IMR-90 (cell line): ENCODE results near the gene TNFRSF13B.

Source experiments
- BHLHE40 ChIP-seq: fragments of 150-350 bp; IDR thresholded peaks from 2 replicates; pipeline ENCODE4 v1.6.1; 2016; ENCODE audit warnings: mild to moderate bottlenecking, low read depth, low read length
- CTCF ChIP-seq: conservative IDR thresholded peaks from 2 replicates; pipeline ENCODE4 v1.5.1; 2012; ENCODE audit warnings: mild to moderate bottlenecking, low read depth, low read length, improper control_type of control experiment
- ELK1 ChIP-seq: fragments of 150-350 bp; IDR thresholded peaks from 2 replicates; pipeline ENCODE4 v1.6.1; 2016; ENCODE audit warnings: low read depth, mild to moderate bottlenecking, low read length, moderate library complexity, borderline replicate concordance
- MAFK ChIP-seq: IDR thresholded peaks from 2 replicates; pipeline ENCODE4 v1.6.1; 2012; ENCODE audit warnings: low read depth, low read length, improper control_type of control experiment
- NFE2L2 ChIP-seq: fragments of 150-350 bp; IDR thresholded peaks from 2 replicates; pipeline ENCODE4 v1.6.1; 2016; ENCODE audit warnings: low read depth, mild to moderate bottlenecking, low read length
- POLR2A ChIP-seq: IDR thresholded peaks from 2 replicates; pipeline ENCODE4 v1.6.1; 2012; ENCODE audit warnings: mild to moderate bottlenecking, low read depth, low read length
- RAD21 ChIP-seq: IDR thresholded peaks from 2 replicates; pipeline ENCODE4 v1.6.1; 2012; ENCODE audit warnings: low read length, improper control_type of control experiment
- SMC3 ChIP-seq: fragments of 150-350 bp; IDR thresholded peaks from 2 replicates; pipeline ENCODE4 v1.6.1; 2016; ENCODE audit warnings: low read depth, mild to moderate bottlenecking, antibody characterized with exemption, low read length, moderate library complexity

DNA sequence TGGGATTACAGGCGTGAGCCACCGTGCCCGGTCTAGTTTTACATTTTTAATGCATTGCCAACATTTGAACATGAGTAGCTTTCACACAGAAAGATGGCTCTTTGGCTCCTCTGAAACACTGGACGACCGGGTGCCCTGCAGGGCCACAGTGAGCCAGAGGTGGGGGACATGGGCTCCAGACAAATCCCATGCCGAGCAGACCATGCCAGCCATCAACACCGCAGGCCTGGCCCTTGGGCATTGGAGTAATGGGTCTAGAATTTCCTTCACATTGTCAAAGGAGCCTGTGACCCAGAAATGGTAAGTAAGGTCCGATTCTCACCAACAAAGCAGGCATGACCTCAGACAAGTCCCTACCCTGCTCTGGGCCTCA lies 48.9 kb upstream of the TNFRSF13B start:
- TF ChIP-seq CTCF (no peak), BHLHE40 (no peak), POLR2A (no peak), ELK1 (no peak), SMC3 (no peak), RAD21 (no peak), MAFK (no peak), NFE2L2 (no peak)
